ENCODE measurements around the gene SLC7A7. TPM values are rescaled to one million over a fixed set of nuclear protein-coding genes. Genes with fewer than 3 reads are reported as not detected.
A peak's percentile ranks its signal among the peaks of the same experiment; 100 is the strongest.

SLC7A7 gene
- total and polyA plus RNA-seq, 9 of the 15 experiments (the other 6 are each of a cell fraction or from before 2014, with no cell fraction given) = 0.07 to 0.68 (median 0.41) TPM

GRCh38 chr14:22766457-22767322 lies 48.5 kb downstream of the SLC7A7 start, which contains the start of gene OXA1L (continued):
- TF ChIP-seq PATZ1 (CRISPR knock-in tag; IDR thresholded peaks at IDR 0.05; ENCODE audit: borderline replicate concordance) (no peak), NFATC3 (IDR thresholded peaks at IDR 0.05) (no peak), HOMEZ (CRISPR knock-in tag; IDR thresholded peaks at IDR 0.05) (no peak), SMARCB1 (IDR thresholded peaks at IDR 0.05; ENCODE audit: insufficient read length, low read depth) (no peak), TOE1 (IDR thresholded peaks at IDR 0.05; ENCODE audit: borderline replicate concordance) (peak; percentile 28; the same call in 1 of the 2 replicates), TOE1 (CRISPR knock-in tag; IDR thresholded peaks at IDR 0.05; ENCODE audit: borderline replicate concordance, low read depth) (no peak), ZBTB12 (CRISPR knock-in tag; IDR thresholded peaks at IDR 0.05) (peak; percentile 47), PHF8 (IDR thresholded peaks at IDR 0.05; ENCODE audit: borderline replicate concordance, low read length) (peak; percentile 97)
